Activated T-helper 1 cell treated with Interleukin-2 at 50 U/mL for 16 hours (primary cell): ENCODE results near the gene UBA7.
"Not testable (repeated sequence)": the region's sequence is repeated elsewhere in the genome, so short reads cannot be mapped to it uniquely, and the experiment has no call there.

Experiments
- DNase-seq: peaks from one replicate; pipeline ENCODE4 v3.0.0-alpha.2; 2020; ENCODE audit warnings: low read depth

The UBA7 gene, protein sequence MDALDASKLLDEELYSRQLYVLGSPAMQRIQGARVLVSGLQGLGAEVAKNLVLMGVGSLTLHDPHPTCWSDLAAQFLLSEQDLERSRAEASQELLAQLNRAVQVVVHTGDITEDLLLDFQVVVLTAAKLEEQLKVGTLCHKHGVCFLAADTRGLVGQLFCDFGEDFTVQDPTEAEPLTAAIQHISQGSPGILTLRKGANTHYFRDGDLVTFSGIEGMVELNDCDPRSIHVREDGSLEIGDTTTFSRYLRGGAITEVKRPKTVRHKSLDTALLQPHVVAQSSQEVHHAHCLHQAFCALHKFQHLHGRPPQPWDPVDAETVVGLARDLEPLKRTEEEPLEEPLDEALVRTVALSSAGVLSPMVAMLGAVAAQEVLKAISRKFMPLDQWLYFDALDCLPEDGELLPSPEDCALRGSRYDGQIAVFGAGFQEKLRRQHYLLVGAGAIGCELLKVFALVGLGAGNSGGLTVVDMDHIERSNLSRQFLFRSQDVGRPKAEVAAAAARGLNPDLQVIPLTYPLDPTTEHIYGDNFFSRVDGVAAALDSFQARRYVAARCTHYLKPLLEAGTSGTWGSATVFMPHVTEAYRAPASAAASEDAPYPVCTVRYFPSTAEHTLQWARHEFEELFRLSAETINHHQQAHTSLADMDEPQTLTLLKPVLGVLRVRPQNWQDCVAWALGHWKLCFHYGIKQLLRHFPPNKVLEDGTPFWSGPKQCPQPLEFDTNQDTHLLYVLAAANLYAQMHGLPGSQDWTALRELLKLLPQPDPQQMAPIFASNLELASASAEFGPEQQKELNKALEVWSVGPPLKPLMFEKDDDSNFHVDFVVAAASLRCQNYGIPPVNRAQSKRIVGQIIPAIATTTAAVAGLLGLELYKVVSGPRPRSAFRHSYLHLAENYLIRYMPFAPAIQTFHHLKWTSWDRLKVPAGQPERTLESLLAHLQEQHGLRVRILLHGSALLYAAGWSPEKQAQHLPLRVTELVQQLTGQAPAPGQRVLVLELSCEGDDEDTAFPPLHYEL

DNA sequence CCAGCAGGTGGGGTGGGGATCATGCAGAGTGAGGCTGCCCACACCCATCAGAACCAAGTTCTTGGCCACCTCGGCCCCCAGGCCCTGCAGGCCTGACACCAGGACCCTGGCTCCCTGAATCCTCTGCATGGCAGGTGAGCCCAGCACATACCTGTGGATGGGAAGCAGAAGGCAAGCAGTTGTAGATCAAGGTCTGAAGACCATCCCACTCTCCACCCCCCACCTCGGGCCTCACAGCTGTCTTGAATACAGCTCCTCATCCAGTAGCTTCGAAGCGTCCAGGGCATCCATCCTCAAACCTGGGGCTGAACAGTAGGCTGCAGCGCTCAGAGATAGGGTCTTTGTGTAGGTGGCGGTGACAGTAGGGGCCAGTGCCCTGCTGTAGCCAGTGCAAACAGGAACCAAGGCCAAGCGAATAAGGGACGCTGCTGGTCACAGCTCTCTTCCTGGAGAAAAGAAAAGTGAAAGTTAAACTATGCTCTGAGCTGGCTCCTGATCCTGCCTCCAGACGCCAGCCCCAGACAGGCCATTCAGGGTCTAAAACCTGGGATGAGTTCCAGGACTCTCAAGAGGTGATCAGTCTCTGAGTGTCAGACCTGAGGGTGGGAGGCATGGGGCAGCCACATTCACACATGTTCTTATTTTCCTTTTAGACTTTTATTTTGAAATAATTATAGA, at the start of gene UBA7:
TSS of gene UBA7 (minus strand) at position 457 of the 678 bp plus-strand sequence. CDS start at position 291, 166 bp downstream.
- DNase-seq: no peak

DNA sequence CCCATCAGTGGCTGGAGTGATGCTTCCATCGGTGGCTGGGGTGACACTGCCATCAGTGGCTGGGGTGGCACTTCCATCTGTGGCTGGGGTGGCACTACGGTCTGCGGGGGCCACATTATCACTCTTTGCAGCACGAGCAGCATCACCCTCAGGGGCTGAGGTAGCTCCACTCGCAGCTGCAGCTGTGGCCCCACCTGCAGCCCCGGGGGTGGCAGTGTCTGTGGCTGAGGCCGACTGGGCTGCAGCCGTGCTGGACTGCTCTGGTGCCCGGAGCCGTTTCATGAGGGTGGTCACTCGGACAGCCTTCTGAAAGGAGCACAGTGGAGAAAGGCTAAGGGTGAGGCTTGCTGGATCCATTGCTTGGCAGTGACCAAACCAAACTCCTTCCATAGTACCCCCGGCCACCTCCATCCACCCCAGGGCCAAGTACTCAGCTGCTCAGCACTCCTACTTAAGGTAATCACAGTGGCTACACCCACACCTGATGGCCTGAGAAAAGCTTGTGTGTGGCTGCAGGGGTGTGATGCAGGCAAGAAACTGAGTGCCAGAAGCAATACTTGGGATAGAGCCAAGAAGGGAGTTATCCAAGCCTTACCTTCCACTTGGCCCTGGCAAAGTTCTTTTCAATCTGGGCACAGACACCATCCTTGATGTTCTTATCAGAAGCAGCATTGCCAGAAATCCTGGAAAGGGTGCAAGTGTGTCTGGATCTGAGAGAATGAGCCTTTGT, 46.0 kb upstream of the UBA7 start:
- no peak for DNase-seq

DNA sequence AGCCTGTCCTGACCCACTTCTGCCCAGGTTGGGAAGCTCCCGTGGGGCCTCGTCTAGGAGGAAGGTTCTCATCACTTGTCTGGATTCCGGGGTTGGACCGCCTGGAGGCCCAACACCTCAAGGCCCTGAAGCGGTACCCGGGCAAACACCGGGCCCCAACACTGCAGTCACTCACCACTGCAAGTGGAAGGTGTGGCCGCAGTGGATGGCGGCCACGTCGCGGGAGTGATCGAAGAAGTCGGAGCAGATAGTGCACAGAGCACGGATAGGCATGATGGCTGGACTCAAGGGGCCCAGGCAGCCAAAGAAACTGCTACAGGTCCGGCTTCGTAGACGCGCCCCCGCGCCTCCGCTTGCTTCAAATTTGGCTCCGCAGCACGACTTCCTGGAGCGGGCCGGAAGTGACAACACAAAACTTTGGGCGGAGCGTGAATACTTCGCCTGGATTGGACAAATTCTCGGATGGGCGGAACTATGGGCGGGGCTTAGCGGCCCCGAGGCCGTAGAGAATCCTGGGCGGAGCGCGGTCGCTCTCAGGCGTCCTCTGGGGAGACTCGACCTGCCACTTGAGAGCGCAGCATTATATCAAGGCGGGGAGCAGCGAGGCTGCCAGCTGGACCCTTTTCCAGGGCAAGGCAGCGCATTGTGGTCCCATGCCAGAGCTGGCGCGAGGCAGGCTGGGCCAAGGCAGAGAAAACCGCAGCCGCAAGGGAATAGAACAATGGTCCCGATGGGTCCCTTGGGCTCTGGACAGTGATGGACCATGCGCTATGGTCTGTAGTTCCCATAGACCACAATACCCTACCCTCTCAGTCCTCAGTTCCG, 42.6 kb upstream of the UBA7 start, which contains the start of gene TRAIP:
TSS of gene TRAIP (minus strand) at position 384 of the 825 bp plus-strand sequence. CDS start at position 273, 111 bp downstream.
- DNase-seq: peak; percentile 89

DNA sequence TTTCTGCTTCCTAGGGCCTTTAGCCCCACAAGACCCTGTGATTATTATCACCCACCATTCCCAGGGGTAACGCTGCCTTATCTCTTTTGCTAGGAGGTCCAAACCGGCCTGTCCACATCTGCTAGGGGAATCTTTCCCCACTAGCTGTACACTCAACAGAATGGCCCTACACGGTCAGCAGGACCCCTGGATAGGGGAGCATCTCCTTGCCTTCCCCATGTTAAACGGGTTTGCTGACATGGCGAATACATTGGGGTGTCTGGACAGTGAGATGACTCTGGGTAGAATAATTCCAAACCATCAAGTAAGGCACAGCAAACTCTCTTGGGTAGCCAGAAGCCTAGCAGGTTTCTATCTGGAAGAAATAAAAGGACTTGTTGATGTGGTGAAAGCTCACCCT, 41.9 kb upstream of the UBA7 start:
- no peak for DNase-seq

DNA sequence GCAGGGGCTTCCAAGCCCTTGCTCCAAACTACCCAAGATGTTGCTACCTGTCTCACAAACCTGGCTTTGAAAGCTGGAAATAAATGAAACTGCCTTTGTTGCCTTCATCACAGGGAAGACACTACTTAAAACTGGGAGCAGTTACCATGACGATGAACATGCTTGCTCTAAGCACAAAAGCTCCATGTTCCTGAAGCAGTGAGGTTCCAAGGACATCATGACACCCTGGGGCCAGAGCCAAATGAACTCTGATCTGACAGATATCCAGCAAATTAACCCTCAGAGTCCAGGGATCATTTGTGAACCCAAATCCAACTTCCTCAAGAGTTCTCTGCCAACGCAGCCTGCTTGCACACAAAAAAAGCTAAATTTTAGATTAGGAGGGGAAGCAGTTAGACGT, 31.9 kb upstream of the UBA7 start:
- no peak for DNase-seq

DNA sequence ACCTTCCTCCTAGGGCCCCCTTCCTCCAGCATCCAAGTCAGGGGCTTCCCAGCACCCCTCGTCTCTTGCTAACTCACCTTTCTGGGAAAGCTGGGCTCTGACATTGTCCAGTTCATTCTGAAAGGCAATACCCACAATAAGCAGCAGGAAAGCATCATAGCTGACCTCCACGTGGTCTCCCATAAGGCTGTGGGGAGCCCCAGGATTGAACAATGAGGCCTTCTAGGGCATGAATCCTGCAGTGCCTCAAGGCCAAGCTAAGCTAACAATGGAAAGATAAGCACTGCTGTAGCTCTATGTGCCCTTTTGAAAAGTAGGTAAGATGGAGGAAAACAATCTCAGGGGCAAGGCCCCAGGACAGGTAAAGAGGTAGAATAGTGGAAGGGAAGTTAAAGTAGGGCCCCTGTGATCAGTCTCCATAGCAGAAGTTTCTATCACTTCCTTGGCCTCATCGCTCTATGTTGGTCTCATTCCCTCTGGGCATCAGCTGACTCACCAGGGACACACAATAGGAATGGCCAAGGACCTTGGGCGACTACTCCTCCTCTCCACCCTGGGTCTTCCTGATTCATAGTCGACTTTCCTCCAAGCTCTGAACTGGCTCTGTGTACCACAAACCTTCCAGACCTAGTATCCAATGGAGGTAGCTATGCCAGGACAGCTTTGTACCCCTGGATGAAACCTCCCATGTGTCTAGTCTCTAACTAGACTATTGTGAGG, 30.9 kb upstream of the UBA7 start:
- DNase-seq: no peak

DNA sequence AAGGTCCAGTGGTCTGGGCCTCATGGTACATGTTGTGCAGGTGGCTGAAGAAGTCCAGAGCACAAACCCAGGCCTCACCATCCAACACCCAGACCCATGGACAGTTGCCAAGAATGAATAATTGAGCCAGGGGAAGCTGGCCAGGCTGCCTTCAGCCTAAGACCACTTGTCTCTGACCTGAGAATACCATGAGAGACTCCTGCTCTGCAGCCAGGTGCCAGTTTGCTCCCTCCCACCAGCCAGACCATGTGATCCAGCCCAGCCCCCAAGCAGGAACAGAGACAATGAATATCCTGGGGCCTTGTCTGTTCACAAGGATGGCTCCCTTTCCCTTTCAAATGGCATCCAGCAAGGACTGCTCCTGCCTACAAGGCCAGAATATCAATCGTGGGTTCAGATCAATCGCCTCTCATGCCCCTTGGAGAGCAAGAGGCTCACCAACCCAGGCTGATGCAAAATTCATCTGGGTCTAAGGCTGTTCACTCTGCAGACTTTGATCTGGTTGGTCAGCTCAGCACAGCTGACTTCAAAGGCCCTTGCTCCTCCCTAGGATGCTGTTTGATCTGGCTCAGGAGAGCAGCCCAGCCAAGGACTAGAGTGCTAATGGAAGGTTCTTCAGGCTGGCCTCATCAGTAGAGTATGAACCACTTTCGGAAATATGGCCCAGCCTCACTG, 29.2 kb upstream of the UBA7 start:
- DNase-seq: no peak

DNA sequence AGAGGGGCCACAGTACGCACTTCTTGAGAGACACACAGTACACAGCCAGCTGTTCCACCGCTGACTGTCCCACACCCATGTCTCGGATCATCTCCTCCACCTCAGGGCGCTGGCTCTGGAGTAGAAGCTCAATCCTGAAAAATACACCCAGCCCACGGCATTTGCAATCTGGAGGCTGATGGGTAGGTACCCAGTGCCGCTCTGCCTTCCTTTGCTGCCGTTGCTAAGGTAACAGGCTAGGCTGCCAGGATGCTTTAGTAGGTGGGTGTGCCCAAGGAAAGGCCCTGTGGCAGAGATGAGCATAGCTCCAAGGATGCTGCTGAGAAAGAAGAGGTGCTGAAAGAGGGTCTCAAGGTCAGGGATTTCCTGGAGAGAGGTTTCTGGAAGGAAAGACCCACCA, 28.1 kb upstream of the UBA7 start:
- DNase-seq: no peak

DNA sequence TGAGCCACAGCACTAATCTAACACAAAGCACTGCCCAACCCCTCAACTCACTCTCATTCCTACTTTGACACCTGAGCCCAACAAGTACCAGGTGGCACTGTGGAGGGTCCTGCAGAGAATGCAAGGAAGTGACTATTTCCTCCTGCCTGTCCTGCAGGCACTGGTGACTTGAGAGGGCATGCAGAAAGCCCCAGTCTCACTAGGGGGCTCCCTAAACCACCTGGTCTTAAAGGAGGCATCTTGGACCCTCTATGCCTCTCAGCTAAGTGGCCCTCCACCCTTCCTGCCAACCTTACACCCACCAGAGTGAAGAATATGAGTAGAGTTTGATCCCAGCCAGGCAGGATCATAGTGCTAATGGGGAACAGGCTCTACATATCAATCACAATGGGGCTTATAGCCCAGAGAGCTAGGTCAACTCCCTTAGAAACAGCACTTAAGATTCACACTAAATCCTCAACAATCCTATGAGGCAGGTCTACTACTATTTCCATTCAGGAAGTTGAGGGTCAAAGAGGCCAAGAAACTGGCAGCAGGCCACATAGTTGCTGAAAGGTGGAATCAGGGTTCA, 27.5 kb upstream of the UBA7 start:
- DNase-seq: no peak

DNA sequence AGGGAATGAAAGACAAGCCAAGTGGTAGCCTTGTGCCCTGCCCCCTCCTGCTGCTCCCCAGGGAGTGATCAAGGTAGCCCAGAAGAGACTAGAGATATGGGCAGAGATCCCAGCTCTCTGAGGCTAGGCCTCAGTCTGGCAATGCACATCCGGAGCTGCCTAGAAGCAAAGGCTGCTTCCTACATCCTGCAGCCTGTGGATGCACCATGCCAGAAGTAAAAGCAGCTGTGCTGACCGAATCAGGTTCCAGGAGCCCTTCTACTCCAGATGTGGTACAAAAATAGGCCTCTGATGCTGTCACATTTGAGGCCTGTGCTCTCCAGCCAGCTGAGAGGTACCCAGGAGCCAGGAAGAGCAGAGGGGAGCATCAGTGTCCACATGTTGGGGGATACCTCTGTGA, 26.6 kb upstream of the UBA7 start:
- DNase-seq: no peak

DNA sequence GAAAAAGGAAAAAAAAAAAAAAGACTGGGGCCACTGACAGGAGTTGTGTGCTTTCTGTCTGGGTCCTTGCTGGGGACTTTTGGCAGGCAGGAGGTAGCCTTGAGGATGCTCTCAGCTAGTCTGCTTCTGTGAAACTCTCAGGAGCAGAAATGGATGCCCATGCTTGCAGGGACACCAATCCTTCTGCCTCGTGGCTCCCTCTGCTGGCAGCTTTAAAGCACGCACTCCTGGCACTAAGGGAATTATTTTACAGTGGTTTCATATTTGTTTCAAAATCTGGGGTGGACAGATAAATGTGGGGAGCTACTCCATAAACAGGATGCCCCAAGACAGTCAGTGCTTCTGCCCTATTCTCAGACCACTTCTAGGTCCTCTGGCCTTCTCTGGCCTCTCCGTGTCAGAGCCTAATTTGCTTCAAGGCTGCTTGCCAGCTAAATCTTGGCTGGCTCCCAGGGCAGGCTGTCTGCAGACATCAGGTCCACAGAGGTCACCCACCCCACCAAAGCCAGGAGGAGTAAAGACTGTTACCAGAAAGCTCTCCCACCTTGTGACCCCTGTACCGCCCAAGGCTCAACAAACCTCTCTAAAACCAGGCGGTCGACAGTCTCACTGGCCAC, 25.5 kb upstream of the UBA7 start:
- peak; percentile 63 for DNase-seq

DNA sequence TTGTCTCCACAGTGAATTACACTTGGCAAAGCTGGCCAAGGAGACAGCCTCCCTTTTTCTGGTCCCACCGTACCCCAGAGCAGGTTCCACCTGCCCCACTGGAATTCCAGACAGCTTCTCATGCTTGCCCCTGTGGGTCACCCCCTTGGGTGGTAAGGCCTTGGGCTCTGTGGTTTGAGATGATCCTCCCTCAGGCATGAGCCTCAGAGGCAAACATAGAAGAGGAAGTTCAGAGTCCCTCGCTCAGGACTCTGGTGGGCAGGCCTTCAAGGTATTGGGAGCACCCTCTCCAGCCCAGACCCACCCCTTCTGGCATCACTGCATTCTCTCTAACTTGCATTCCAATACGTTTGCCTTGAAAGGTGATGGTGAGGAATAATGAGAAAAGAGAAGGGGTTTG, 17.6 kb upstream of the UBA7 start:
- DNase-seq: no peak

DNA sequence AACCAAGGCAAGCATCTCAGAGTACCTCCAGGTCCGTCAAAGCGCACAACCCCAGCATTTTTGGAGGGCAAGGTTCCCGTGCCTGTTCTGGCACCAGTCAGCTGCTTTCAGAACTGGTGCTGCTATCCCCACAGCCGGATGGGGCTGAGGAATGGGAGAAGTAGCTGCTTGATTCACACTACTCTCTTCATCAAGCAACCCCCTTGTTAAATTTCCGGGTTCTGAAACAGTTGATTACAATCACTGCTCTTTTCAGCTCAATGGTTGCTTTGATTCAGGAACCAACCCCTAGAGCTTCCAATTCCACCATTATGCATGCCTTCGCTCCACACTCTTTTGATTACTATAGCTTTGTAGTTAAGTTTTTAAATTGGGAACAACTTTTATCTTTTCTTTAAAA, 12.3 kb upstream of the UBA7 start:
- DNase-seq: no peak

DNA sequence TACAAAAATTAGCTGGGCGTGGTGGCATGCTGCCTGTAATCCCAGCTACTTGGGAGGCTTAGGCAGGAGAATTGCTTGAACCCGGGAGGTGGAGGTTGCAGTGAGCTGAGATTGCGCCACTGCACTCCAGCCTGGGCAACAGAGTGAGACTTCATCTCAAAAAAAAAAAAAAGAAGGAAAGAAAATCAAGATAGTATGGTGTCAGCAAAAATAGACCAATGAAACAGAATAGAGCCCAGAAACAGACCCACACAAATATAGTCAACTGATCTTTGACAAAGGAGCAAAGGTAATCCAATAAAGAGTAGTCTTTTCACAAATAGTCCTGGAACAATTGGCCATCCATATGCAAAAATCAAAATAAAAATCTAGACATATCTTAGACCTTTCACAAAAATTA, 9.4 kb upstream of the UBA7 start:
- not testable (repeated sequence) for DNase-seq

DNA sequence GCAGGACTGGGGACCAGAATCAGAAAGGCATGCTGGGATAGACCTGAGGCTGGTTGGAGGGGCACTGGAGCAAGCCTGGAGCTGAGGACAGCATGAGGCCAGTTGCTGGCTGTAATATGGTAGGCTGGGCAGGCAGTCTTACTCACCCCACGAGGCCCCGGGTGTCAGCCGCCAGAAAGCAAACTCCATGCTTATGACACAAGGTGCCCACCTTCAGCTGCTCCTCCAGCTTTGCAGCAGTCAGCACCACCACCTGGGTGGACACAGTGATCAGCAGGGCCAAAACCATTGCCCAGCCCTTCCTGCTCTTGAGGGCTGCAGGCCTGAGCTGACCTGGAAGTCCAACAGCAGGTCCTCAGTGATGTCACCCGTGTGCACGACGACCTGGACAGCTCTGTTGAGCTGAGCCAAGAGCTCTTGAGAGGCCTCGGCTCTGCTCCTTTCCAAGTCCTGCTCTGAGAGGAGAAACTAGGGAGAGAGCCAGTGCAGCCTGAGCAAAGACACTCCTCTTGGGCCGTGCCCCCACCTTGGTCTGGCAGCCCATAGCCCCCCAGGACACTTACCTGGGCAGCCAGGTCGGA, 747 bp downstream of the UBA7 start:
- no peak for DNase-seq

DNA sequence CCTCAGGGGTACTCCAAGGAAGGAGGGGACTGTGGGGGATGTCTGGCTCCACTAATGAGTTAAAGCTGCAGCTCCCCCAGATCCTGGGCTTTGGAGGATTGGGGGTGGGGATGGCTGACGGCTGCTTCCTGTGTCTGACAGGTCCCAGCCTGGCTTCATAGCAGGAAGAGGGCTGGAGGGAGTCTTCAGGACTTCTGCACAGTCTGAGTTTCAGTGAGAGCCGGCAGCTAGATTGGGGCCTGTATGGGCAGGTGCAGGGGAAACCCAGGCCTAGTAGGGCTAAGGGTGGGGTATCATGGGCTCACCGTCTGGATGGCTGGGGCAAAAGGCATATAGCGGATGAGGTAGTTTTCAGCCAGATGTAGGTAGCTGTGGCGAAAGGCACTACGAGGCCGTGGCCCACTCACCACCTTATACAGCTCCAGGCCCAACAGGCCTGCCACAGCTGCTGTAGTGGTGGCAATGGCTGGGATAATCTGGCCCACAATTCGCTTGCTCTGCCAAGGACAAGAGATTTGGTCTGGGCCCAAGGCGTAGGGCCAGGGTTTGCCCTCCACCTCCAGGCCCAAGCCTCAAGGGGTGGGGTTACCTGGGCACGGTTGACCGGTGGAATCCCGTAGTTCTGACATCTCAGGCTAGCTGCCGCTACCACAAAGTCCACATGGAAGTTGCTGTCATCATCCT, 6.2 kb downstream of the UBA7 start:
- no peak for DNase-seq

DNA sequence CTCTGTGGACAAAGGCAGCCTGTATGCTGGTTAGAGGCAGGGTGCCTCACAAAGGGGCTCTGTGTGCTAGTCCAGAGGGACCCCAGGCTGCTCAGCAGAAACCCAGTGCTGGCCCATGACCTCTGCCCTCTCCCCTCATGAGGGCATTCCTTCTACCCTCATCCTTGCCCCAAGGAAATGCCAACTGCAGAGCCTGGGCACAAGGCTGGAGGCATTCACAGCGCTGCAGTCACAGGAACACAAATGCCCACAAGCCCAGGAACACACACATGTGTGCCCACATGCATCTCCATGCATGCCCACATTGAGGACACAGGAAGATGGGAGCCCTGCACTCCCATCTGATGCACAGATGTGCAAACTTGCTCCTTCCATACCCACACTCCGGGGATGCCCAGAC, 6.9 kb downstream of the UBA7 start:
- DNase-seq: no peak
